D721Med (cell line): ENCODE measurements around the gene EXOSC3.

Source experiments
- DNase-seq: peaks from one replicate; pipeline ENCODE4 v3.0.0; 2011; ENCODE audit warnings: low spot score; ENCODE audit not compliant: insufficient read length
- FAIRE-seq: peaks from 2 replicates; lab custom pipeline; 2011; peaks lifted over from hg19 to GRCh38; lab: Jason Lieb, UNC
- CTCF ChIP-seq: IDR thresholded peaks from 2 replicates; pipeline ENCODE4 v1.5.1; 2012; ENCODE audit warnings: mild to moderate bottlenecking, control low read depth; ENCODE audit not compliant: insufficient read depth; ENCODE audit errors: missing control alignments

The EXOSC3 gene

GRCh38 chr9:37792122-37792521, 7.3 kb upstream of the EXOSC3 start:
- DNase-seq = no peak
- TF ChIP-seq CTCF = no peak
- no peak for FAIRE-seq

GRCh38 chr9:37790096-37790495, 5.2 kb upstream of the EXOSC3 start:
- DNase-seq (no peak), FAIRE-seq (no peak)
- TF ChIP-seq CTCF = no peak

DNA sequence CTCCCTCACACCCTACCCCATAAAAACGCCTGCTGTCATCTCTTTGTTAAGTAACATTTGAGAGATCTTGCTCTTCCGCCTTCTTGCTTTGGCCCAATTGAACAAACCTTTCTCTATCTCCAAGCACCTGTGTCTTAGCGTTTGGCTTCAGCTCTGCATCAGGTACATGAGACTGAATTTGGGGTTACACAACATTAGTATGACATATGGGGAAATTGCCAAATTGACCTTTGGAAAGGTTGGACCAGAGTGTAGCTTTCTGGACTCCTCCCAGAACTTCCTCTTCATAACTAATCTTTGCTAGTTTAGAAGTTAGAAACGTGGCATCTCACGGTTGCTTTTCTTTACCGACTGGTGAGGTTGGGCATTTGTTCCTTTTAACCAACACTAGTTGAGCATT, 3.5 kb upstream of the EXOSC3 start:
- TF ChIP-seq CTCF = no peak
- no peak for DNase-seq
- no peak for FAIRE-seq

DNA sequence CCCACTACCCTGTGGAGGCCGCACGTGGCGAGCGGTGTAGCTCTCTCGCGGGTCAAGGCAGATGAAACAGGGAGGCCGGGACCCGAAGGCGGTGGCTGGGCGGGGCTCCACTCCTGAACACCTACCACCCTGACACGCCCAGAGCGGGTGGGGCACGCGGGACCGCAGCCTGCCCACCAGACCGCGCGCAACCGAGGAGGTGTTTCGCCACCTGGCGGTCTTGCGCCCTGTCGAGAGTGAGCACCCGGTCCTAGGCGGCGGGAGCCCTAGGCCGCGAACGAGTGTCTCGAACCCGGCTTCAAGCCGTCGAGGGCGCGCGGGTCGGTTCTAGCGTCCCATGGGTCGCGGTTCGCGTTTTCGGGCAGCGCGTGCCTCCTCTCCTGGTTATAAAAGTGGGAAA, 2.2 kb upstream of the EXOSC3 start:
- TF ChIP-seq CTCF = no peak
- DNase-seq = no peak
- no peak for FAIRE-seq

GRCh38 chr9:37784291-37784615, 611 bp downstream of the EXOSC3 start:
- DNase-seq = no peak
- no peak for TF ChIP-seq CTCF
- no peak for FAIRE-seq

DNA sequence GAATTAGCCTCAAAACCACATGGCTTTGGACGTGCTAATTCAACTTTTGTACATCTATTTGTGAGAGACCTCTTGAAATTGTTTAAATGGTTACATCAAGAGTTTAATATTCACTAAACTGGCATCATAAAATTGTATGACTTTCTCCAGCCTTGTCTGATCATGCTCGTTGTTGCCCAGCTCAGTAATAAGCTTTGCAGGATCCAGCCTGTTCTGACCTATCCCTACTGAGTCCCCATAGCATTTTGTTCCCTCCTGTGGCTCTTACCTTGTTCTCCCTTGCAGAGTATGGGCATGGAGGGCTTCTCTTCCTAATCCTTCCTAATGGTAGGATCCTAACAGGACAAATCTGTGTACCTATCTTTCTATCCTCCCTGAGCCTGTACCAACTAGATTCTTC, 6.3 kb downstream of the EXOSC3 start:
- DNase-seq (no peak), FAIRE-seq (no peak)
- TF ChIP-seq CTCF = no peak

- DNase-seq (no peak), FAIRE-seq (no peak)
Measured at GRCh38 chr9:37776328-37776727, 8.5 kb downstream of the EXOSC3 start.

More at GRCh38 chr9:37776328-37776727, 8.5 kb downstream of the EXOSC3 start:
- no peak for TF ChIP-seq CTCF
